HUES48 (cell line): ENCODE data around the gene TSPOAP1.

Experiments
- H3K27ac ChIP-seq: one replicate; pipeline ENCODE4 v1.7.0; 2013; ENCODE audit warnings: low read depth, low read length, inconsistent platforms
- H3K27me3 ChIP-seq: 2 replicates; pipeline ENCODE4 v1.6.1; 2013; ENCODE audit warnings: mild to moderate bottlenecking, low read length; ENCODE audit not compliant: control insufficient read depth, insufficient read depth
- H3K36me3 ChIP-seq: 2 replicates; pipeline ENCODE4 v1.6.1; 2013; ENCODE audit warnings: low read length; ENCODE audit not compliant: control insufficient read depth, insufficient read depth
- H3K4me1 ChIP-seq: 2 replicates; pipeline ENCODE4 v1.6.1; 2013; ENCODE audit warnings: mild to moderate bottlenecking, low read length; ENCODE audit not compliant: control insufficient read depth, insufficient read depth
- H3K4me3 ChIP-seq: 2 replicates; pipeline ENCODE4 v1.5.1; 2013; ENCODE audit warnings: mild to moderate bottlenecking, low read depth, low read length
- H3K9ac ChIP-seq: 2 replicates; pipeline ENCODE4 v1.6.1; 2013; ENCODE audit warnings: mild to moderate bottlenecking, low read depth, low read length, moderate library complexity
- H3K9me3 ChIP-seq: 2 replicates; pipeline ENCODE4 v1.6.1; 2013; ENCODE audit warnings: low read length; ENCODE audit not compliant: control insufficient read depth, insufficient read depth

Gene TSPOAP1

GRCh38 chr17:58338454-58338840 lies 9.9 kb upstream of the TSPOAP1 start:
- Histone ChIP-seq H3K9ac (peak overlapping the region; percentile 43; the same call in 1 of the 2 replicates), H3K27ac (peak overlapping the region; percentile 95), H3K36me3 (no peaks in the 10 kb centered on the region), H3K4me3 (0 out of 2 replicates have a peak overlapping the region, but pooled peaks have one; percentile 23), H3K9me3 (no peaks in the 10 kb centered on the region), H3K4me1 (peaks cover 26% of the 10 kb centered on the region), H3K27me3 (no peaks in the 10 kb centered on the region)

- H3K4me1 ChIP-seq = peaks cover 26% of the 10 kb centered on the region
- H3K9ac ChIP-seq = peak overlapping the region; percentile 51
- no peaks in the 10 kb centered on the region for H3K9me3 ChIP-seq
- H3K27ac ChIP-seq = peak overlapping the region; percentile 95
- H3K4me3 ChIP-seq = no peak overlapping the region
- no peaks in the 10 kb centered on the region for H3K36me3 ChIP-seq
- no peaks in the 10 kb centered on the region for H3K27me3 ChIP-seq
Observed at GRCh38 chr17:58337600-58338453, 9.2 kb upstream of the TSPOAP1 start.

GRCh38 chr17:58337210-58337599 lies 8.6 kb upstream of the TSPOAP1 start:
- no peak overlapping the region; the same call in 1 of the 2 replicates for H3K9ac ChIP-seq

GRCh38 chr17:58336456-58337209 lies 8.0 kb upstream of the TSPOAP1 start:
- H3K9me3 ChIP-seq = no peaks in the 10 kb centered on the region
- peak overlapping the region; percentile 95 for H3K27ac ChIP-seq
- H3K36me3 ChIP-seq = no peaks in the 10 kb centered on the region
- no peaks in the 10 kb centered on the region for H3K27me3 ChIP-seq
- H3K9ac ChIP-seq = no peak overlapping the region; the same call in 1 of the 2 replicates
- H3K4me1 ChIP-seq = peaks cover 26% of the 10 kb centered on the region
- H3K4me3 ChIP-seq = no peak overlapping the region

More at GRCh38 chr17:58337210-58337599, 8.6 kb upstream of the TSPOAP1 start:
- Histone ChIP-seq H3K27ac (peak overlapping the region; percentile 95), H3K9me3 (no peaks in the 10 kb centered on the region), H3K27me3 (no peaks in the 10 kb centered on the region), H3K4me3 (no peak overlapping the region), H3K4me1 (peaks cover 26% of the 10 kb centered on the region), H3K36me3 (no peaks in the 10 kb centered on the region)

GRCh38 chr17:58335779-58336455 lies 7.3 kb upstream of the TSPOAP1 start:
- H3K4me3 ChIP-seq = no peak overlapping the region
- H3K9me3 ChIP-seq = no peaks in the 10 kb centered on the region
- H3K9ac ChIP-seq = no peak overlapping the region
- H3K27me3 ChIP-seq = no peaks in the 10 kb centered on the region
- H3K4me1 ChIP-seq = peaks cover 31% of the 10 kb centered on the region
- H3K27ac ChIP-seq = no peak overlapping the region
- H3K36me3 ChIP-seq = no peaks in the 10 kb centered on the region

GRCh38 chr17:58335061-58335731 lies 6.6 kb upstream of the TSPOAP1 start:
- H3K9me3 ChIP-seq = no peaks in the 10 kb centered on the region
- no peak overlapping the region for H3K9ac ChIP-seq
- no peak overlapping the region for H3K4me3 ChIP-seq
- H3K36me3 ChIP-seq = no peaks in the 10 kb centered on the region
- H3K27ac ChIP-seq = no peak overlapping the region
- no peaks in the 10 kb centered on the region for H3K27me3 ChIP-seq
- H3K4me1 ChIP-seq = peaks cover 31% of the 10 kb centered on the region

GRCh38 chr17:58334661-58335060 lies 6.1 kb upstream of the TSPOAP1 start:
- Histone ChIP-seq H3K36me3 (no peaks in the 10 kb centered on the region), H3K4me3 (no peak overlapping the region), H3K27me3 (no peaks in the 10 kb centered on the region), H3K4me1 (peaks cover 30% of the 10 kb centered on the region), H3K9ac (no peak overlapping the region), H3K9me3 (no peaks in the 10 kb centered on the region), H3K27ac (no peak overlapping the region)

- no peak overlapping the region for H3K4me3 ChIP-seq
- H3K9ac ChIP-seq = no peak overlapping the region
- H3K27me3 ChIP-seq = no peaks in the 10 kb centered on the region
- no peaks in the 10 kb centered on the region for H3K9me3 ChIP-seq
- no peak overlapping the region for H3K27ac ChIP-seq
- H3K36me3 ChIP-seq = no peaks in the 10 kb centered on the region
- H3K4me1 ChIP-seq = peaks cover 27% of the 10 kb centered on the region
Observed at GRCh38 chr17:58334256-58334655, 5.7 kb upstream of the TSPOAP1 start.

- Histone ChIP-seq H3K27me3 (no peaks in the 10 kb centered on the region), H3K4me1 (peaks cover 27% of the 10 kb centered on the region), H3K36me3 (no peaks in the 10 kb centered on the region), H3K9ac (no peak overlapping the region), H3K4me3 (no peak overlapping the region), H3K27ac (no peak overlapping the region), H3K9me3 (no peaks in the 10 kb centered on the region)
Observed at GRCh38 chr17:58333736-58334207, 5.2 kb upstream of the TSPOAP1 start.
